B cell (primary cell): Measurements from ENCODE around the gene NES. TPM values are rescaled to one million over a fixed set of nuclear protein-coding genes. Genes with fewer than 3 reads are reported as not detected.

ENCODE experiments used
- ATAC-seq: fragments of 200-7000 bp; cut with Tn5 transposase; one replicate; pipeline ENCODE4 v1.10.0; 2021; ENCODE audit warnings: low read depth, mild to moderate bottlenecking, moderate number of reproducible peaks, moderate library complexity
- CTCF ChIA-PET: fragments of 350-600 bp; sonication (Branson Sonifier 250); formaldehyde crosslinking; loops from one replicate; lab custom pipeline; 2021; ENCODE audit warnings: antibody characterized with exemption, inconsistent platforms; lab: Charles Lee
- POLR2A ChIA-PET: fragments of 350-600 bp; sonication (Branson Sonifier 250); formaldehyde crosslinking; loops from one replicate; lab custom pipeline; 2021; ENCODE audit warnings: antibody characterized with exemption; lab: Charles Lee
- DNase-seq: peaks from one replicate; pipeline ENCODE4 v3.0.0; 2013
- H2AFZ ChIP-seq: 2 replicates; pipeline ENCODE4 v1.6.1; 2012; ENCODE audit warnings: mild to moderate bottlenecking, low read depth, low read length; ENCODE audit not compliant: insufficient read depth, poor library complexity, severe bottlenecking
- H3K27ac ChIP-seq, 2 donors: 1 replicate in 1 of 2; 2 replicates in 1 of 2; pipeline ENCODE4 v1.5.1; 2012 to 2013; ENCODE audit warnings: low read length in 2 of 2, mild to moderate bottlenecking in 2 of 2, moderate library complexity in 1 of 2
- H3K27me3 ChIP-seq, 4 experiments: fragments of 200-600 bp in 1 of 4; sonication (generic) in 1 of 4; replicated peaks in 1 of 4; 1 replicate in 2 of 4; 2 replicates in 2 of 4; pipeline versions ENCODE4 v1.6.1 to v1.7.0; 2013 to 2016; ENCODE audit warnings: low read length in 3 of 4, mild to moderate bottlenecking in 2 of 4, mixed read lengths in 1 of 4, moderate library complexity in 1 of 4; ENCODE audit not compliant: insufficient read depth in 4 of 4, control insufficient read depth in 3 of 4; ENCODE audit errors: control extremely low read depth in 1 of 4
- H3K36me3 ChIP-seq, 2 experiments: replicated peaks in 1 of 2; 1 replicate in 1 of 2; 2 replicates in 1 of 2; pipeline versions ENCODE4 v1.6.1 to v1.7.1; 2013; ENCODE audit warnings: low read length in 1 of 2; ENCODE audit not compliant: insufficient read depth in 2 of 2, control insufficient read depth in 1 of 2; ENCODE audit errors: control extremely low read depth in 1 of 2, extremely low read depth in 1 of 2
- H3K4me1 ChIP-seq, 2 donors: fragments of 200-600 bp in 1 of 2; sonication (generic) in 1 of 2; 1 replicate in 1 of 2; 2 replicates in 1 of 2; pipeline versions ENCODE4 v1.5.1 to v1.6.1; 2013 to 2017; ENCODE audit warnings: low read length in 2 of 2; ENCODE audit not compliant: control insufficient read depth in 2 of 2, insufficient read depth in 2 of 2
- H3K4me2 ChIP-seq: replicated peaks from 2 replicates; pipeline ENCODE3; 2012; ENCODE audit warnings: mild to moderate bottlenecking, low read depth, low read length; ENCODE audit not compliant: poor library complexity, severe bottlenecking
- H3K4me3 ChIP-seq, 5 experiments: fragments of 200-600 bp in 1 of 5; sonication (generic) in 1 of 5; 1 replicate in 3 of 5; 2 replicates in 2 of 5; pipeline versions ENCODE4 v1.5.1 to v1.7.0; 2011 to 2016; ENCODE audit warnings: low read length in 4 of 5, mild to moderate bottlenecking in 4 of 5, low read depth in 2 of 5, control low read depth in 1 of 5, moderate library complexity in 1 of 5; ENCODE audit not compliant: insufficient read depth in 1 of 5; ENCODE audit errors: control extremely low read depth in 1 of 5, extremely low read depth in 1 of 5
- H3K79me2 ChIP-seq: fragments of 200-600 bp; sonication (generic); one replicate; pipeline ENCODE4 v1.6.0; 2016; ENCODE audit warnings: low read length; ENCODE audit not compliant: control insufficient read depth, insufficient read depth
- H3K9ac ChIP-seq: fragments of 200-600 bp; sonication (generic); 2 replicates; pipeline ENCODE4 v1.6.1; 2017; ENCODE audit warnings: mild to moderate bottlenecking, low read length, moderate library complexity
- H3K9me3 ChIP-seq, 3 donors: one replicate each; pipeline versions ENCODE4 v1.6.1 to v1.7.1; 2013; ENCODE audit warnings: low read length in 2 of 3; ENCODE audit not compliant: control insufficient read depth in 2 of 3, insufficient read depth in 1 of 3; ENCODE audit errors: control extremely low read depth in 1 of 3
- H4K20me1 ChIP-seq: 2 replicates; pipeline ENCODE4 v1.6.0; 2012; ENCODE audit warnings: mild to moderate bottlenecking, low read length; ENCODE audit not compliant: insufficient read depth, control insufficient read depth, poor library complexity, severe bottlenecking
- H3K27ac Mint-ChIP-seq: one replicate; pipeline ENCODE4 v1.8.0; 2021; ENCODE audit warnings: mixed read lengths
- H3K27me3 Mint-ChIP-seq: one replicate; pipeline ENCODE4 v1.8.0; 2021; ENCODE audit warnings: mixed read lengths
- H3K4me1 Mint-ChIP-seq: one replicate; pipeline ENCODE4 v1.8.0; 2021; ENCODE audit warnings: mixed read lengths
- H3K4me3 Mint-ChIP-seq: one replicate; pipeline ENCODE4 v1.8.0; 2021; ENCODE audit warnings: mixed read lengths
- H3K9me3 Mint-ChIP-seq: one replicate; pipeline ENCODE4 v1.8.0; 2022; ENCODE audit warnings: mixed read lengths; ENCODE audit not compliant: insufficient read depth
- CTCF ChIP-seq: fragments of 200-600 bp; IDR thresholded peaks from one replicate; pipeline ENCODE4 v1.8.0; 2022; ENCODE audit warnings: antibody characterized with exemption, mild to moderate bottlenecking
- EZH2 ChIP-seq: IDR thresholded peaks from 2 replicates; pipeline ENCODE4 v1.6.1; 2012; ENCODE audit warnings: borderline replicate concordance, low read depth, mild to moderate bottlenecking, moderate library complexity, low read length; ENCODE audit not compliant: insufficient read depth, poor library complexity, severe bottlenecking
- WGBS: methylation state at CpG from one replicate; pipeline ENCODE4 v1.1.5; 2013; ENCODE audit warnings: missing lambda C conversion rate; ENCODE audit not compliant: insufficient coverage; 5-methylcytosine and 5-hydroxymethylcytosine counted together
- intact Hi-C: fragments of 100-400 bp; cut with micrococcal nuclease; formaldehyde crosslinking; loops from one replicate; pipeline ENCODE4 v1.10.0; 2022
- polyA plus RNA-seq: library from polyadenylated mRNA; depleted of rRNA; stranded (reverse); fragments of >200 nt; gene quantifications from 2 replicates; pipeline ENCODE4 v1.2.3, GENCODE V29; 2012
- total RNA-seq, 2 donors: library from RNA; stranded (reverse); fragments of 120-200 nt in 1 of 2; gene quantifications; 1 replicate in 1 of 2; 2 replicates in 1 of 2; pipeline versions ENCODE4 v1.2.3 to v1.2.4, GENCODE V29; 2013 to 2022

Gene NES
- total and polyA plus RNA-seq, 2 donors (not counting 1 experiment from before 2014, with no cell fraction given), result 0.05 TPM; not detected in 1

- no peak for TF ChIP-seq EZH2
- no peak for TF ChIP-seq CTCF
- Mint-ChIP-seq H3K27me3 (peaks cover 76% of the 10 kb centered on the region), H3K4me3 (no peak overlapping the region), H3K27ac (no peak overlapping the region), H3K4me1 (peaks cover 23% of the 10 kb centered on the region), H3K9me3 (no peaks in the 10 kb centered on the region)
- Histone ChIP-seq H3K4me3 (no peak overlapping the region), H3K9me3 (peaks cover 0 to 6% (median 0%) of the 10 kb centered on the region in 3 donors), H3K4me2 (no peak overlapping the region), H3K9ac (no peak overlapping the region), H3K27me3 (peaks cover 0 to 71% (median 44%) of the 10 kb centered on the region in 4 experiments), H2AFZ (no peak overlapping the region), H3K27ac (no peak overlapping the region), H3K4me1 (peaks cover 24 to 28% of the 10 kb centered on the region in 2 donors), H4K20me1 (no peaks in the 10 kb centered on the region), H3K36me3 (no peaks in the 10 kb centered on the region), H3K79me2 (no peaks in the 10 kb centered on the region)
- ChIA-PET CTCF (interaction anchor here (1.8 kb wide), 1 partner anchor 9 kb away, joined by 4 read pairs; no protein-coding TSS in a partner anchor), POLR2A (no interaction called here)
- intact Hi-C loops, result loop anchor here (2.0 kb wide), 1 partner anchor 17 kb away; no protein-coding TSS in a partner anchor
- 63% methylated on average over 6 of the region's 6 CpGs for WGBS
- ATAC-seq (no peak), DNase-seq (no peak)
Observed at GRCh38 chr1:156639601-156640101, 37.6 kb downstream of the NES start.

- Mint-ChIP-seq H3K27ac (no peak overlapping the region), H3K4me3 (no peak overlapping the region), H3K4me1 (peaks cover 19% of the 10 kb centered on the region), H3K27me3 (peaks cover 77% of the 10 kb centered on the region), H3K9me3 (no peaks in the 10 kb centered on the region)
- Histone ChIP-seq H3K4me2 (no peak overlapping the region), H3K4me1 (peaks cover 18 to 23% of the 10 kb centered on the region in 2 donors), H2AFZ (no peak overlapping the region), H3K27me3 (peaks cover 0 to 64% (median 40%) of the 10 kb centered on the region in 4 experiments), H3K36me3 (no peaks in the 10 kb centered on the region), H3K9me3 (peaks cover 0 to 6% (median 0%) of the 10 kb centered on the region in 3 donors), H3K27ac (no peak overlapping the region), H4K20me1 (no peaks in the 10 kb centered on the region), H3K79me2 (no peaks in the 10 kb centered on the region), H3K4me3 (no peak overlapping the region), H3K9ac (no peak overlapping the region)
- POLR2A ChIA-PET, result no interaction called here
- 69% methylated on average over 4 of the region's 8 CpGs for WGBS
- CTCF ChIA-PET, result interaction anchor here (0.7 to 1.8 kb wide), 5 partner anchors 10 to 253 kb away, joined by 3 to 7 read pairs (median 4); no protein-coding TSS in a partner anchor
- no peak for TF ChIP-seq EZH2
- TF ChIP-seq CTCF, result no peak
- no peak for DNase-seq
- ATAC-seq, result no peak
- intact Hi-C loops, result no loop called here
Observed at GRCh38 chr1:156638189-156638985, 38.8 kb downstream of the NES start.
